Measurements from ENCODE around the gene ARID4B.

ARID4B gene

GRCh38 chr1:235328271-235329138, 526 bp upstream of the ARID4B start, which contains the start of gene GGPS1 (continued):
- TF ChIP-seq EGR2 (tag by site-specific recombination; IDR thresholded peaks at IDR 0.05; ENCODE audit: low read depth): peak; percentile 94
- peak; percentile 93 for TF ChIP-seq ZNF600 (tag by site-specific recombination; IDR thresholded peaks at IDR 0.05)
- TF ChIP-seq, protein P1, sequence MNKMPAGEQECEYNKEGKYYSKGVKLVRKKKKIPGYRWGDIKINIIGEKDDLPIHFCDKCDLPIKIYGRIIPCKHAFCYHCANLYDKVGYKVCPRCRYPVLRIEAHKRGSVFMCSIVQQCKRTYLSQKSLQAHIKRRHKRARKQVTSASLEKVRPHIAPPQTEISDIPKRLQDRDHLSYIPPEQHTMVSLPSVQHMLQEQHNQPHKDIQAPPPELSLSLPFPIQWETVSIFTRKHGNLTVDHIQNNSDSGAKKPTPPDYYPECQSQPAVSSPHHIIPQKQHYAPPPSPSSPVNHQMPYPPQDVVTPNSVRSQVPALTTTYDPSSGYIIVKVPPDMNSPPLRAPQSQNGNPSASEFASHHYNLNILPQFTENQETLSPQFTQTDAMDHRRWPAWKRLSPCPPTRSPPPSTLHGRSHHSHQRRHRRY (tag by site-specific recombination; IDR thresholded peaks at IDR 0.05): no peak
- TF ChIP-seq BCL11A (tag by site-specific recombination; IDR thresholded peaks at IDR 0.05; ENCODE audit: low read depth): no peak
- TF ChIP-seq ZSCAN4 (tag by site-specific recombination; IDR thresholded peaks at IDR 0.05): 0 out of 2 replicates have a peak, but pooled peaks have one; percentile 3
- TF ChIP-seq ZNF132 (tag by site-specific recombination; IDR thresholded peaks at IDR 0.05; ENCODE audit: borderline replicate concordance): no peak
- no peak for TF ChIP-seq ZSCAN18 (tag by site-specific recombination; IDR thresholded peaks at IDR 0.05)
- TF ChIP-seq ZNF138 (tag by site-specific recombination; IDR thresholded peaks at IDR 0.05; ENCODE audit: borderline replicate concordance): no peak
- TF ChIP-seq ZNF426 (tag by site-specific recombination; IDR thresholded peaks at IDR 0.05): no peak
- TF ChIP-seq ZNF837 (tag by site-specific recombination; IDR thresholded peaks at IDR 0.05): no peak
- TF ChIP-seq ZNF76 (tag by site-specific recombination; IDR thresholded peaks at IDR 0.05; ENCODE audit: borderline replicate concordance, low read depth): peak; percentile 88
- TF ChIP-seq OSR2 (tag by site-specific recombination; IDR thresholded peaks at IDR 0.05): no peak
- no peak for TF ChIP-seq ZNF560 (tag by site-specific recombination; IDR thresholded peaks at IDR 0.05; ENCODE audit: borderline replicate concordance)
- peak; percentile 60 for TF ChIP-seq YY1 (tag by site-specific recombination; IDR thresholded peaks at IDR 0.05)
- peak; percentile 83 for TF ChIP-seq ZNF660 (tag by site-specific recombination; IDR thresholded peaks at IDR 0.05)
- no peak for TF ChIP-seq ZNF155 (tag by site-specific recombination; IDR thresholded peaks at IDR 0.05)
- no peak for TF ChIP-seq SETDB1 (IDR thresholded peaks at IDR 0.05; ENCODE audit: insufficient read length, low read length)
- TF ChIP-seq ZNF239 (tag by site-specific recombination; IDR thresholded peaks at IDR 0.05): no peak
- TF ChIP-seq ZNF514 (tag by site-specific recombination; IDR thresholded peaks at IDR 0.05): no peak
- no peak for TF ChIP-seq ZNF704 (tag by site-specific recombination; IDR thresholded peaks at IDR 0.05)
- peak; percentile 99 for TF ChIP-seq ZNF610 (tag by site-specific recombination; IDR thresholded peaks at IDR 0.05; ENCODE audit: borderline replicate concordance)
- peak; percentile 95 for TF ChIP-seq ZXDB (tag by site-specific recombination; IDR thresholded peaks at IDR 0.05)
- TF ChIP-seq IKZF3 (tag by site-specific recombination; IDR thresholded peaks at IDR 0.05): peak; percentile 95
- TF ChIP-seq, protein P2, sequence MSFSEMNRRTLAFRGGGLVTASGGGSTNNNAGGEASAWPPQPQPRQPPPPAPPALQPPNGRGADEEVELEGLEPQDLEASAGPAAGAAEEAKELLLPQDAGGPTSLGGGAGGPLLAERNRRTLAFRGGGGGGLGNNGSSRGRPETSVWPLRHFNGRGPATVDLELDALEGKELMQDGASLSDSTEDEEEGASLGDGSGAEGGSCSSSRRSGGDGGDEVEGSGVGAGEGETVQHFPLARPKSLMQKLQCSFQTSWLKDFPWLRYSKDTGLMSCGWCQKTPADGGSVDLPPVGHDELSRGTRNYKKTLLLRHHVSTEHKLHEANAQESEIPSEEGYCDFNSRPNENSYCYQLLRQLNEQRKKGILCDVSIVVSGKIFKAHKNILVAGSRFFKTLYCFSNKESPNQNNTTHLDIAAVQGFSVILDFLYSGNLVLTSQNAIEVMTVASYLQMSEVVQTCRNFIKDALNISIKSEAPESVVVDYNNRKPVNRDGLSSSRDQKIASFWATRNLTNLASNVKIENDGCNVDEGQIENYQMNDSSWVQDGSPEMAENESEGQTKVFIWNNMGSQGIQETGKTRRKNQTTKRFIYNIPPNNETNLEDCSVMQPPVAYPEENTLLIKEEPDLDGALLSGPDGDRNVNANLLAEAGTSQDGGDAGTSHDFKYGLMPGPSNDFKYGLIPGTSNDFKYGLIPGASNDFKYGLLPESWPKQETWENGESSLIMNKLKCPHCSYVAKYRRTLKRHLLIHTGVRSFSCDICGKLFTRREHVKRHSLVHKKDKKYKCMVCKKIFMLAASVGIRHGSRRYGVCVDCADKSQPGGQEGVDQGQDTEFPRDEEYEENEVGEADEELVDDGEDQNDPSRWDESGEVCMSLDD (tag by site-specific recombination; IDR thresholded peaks at IDR 0.05): peak; percentile 47; the same call in 1 of the 2 replicates
- peak; percentile 83 for TF ChIP-seq ZNF596 (tag by site-specific recombination; IDR thresholded peaks at IDR 0.05)
- peak; percentile 76; the same call in 1 of the 2 replicates for TF ChIP-seq ZSCAN23 (tag by site-specific recombination; IDR thresholded peaks at IDR 0.05)
- TF ChIP-seq SP2 (tag by site-specific recombination; IDR thresholded peaks at IDR 0.05): peak; percentile 87
- TF ChIP-seq ZNF580 (tag by site-specific recombination; IDR thresholded peaks at IDR 0.05): peak; percentile 95
- TF ChIP-seq ZNF585B (tag by site-specific recombination; IDR thresholded peaks at IDR 0.05): no peak
- no peak for TF ChIP-seq ZNF670 (tag by site-specific recombination; IDR thresholded peaks at IDR 0.05; ENCODE audit: low read depth)
- TF ChIP-seq ZNF843 (tag by site-specific recombination; IDR thresholded peaks at IDR 0.05): peak; percentile 69; the same call in 1 of the 2 replicates
- TF ChIP-seq ZSCAN16 (tag by site-specific recombination; IDR thresholded peaks at IDR 0.05): no peak
- TF ChIP-seq ZNF791 (tag by site-specific recombination; IDR thresholded peaks at IDR 0.05): no peak
